Chondrocyte (in vitro differentiated cells): ENCODE data around the gene DNAJB6. TPM values are rescaled to one million over a fixed set of nuclear protein-coding genes. Genes with fewer than 3 reads are reported as not detected.
A peak's percentile ranks its signal among the peaks of the same experiment; 100 is the strongest.

Experiments
- DNase-seq: peaks from one replicate; pipeline ENCODE4 v3.0.0; 2021; ENCODE audit warnings: mixed read lengths, low spot score
- H3K27ac Mint-ChIP-seq: one replicate; pipeline ENCODE4 v1.8.0; 2021; ENCODE audit warnings: mild to moderate bottlenecking, moderate library complexity, mixed read lengths; ENCODE audit not compliant: unreplicated experiment
- H3K27me3 Mint-ChIP-seq: 2 replicates; pipeline ENCODE4 v1.8.0; 2021; ENCODE audit warnings: low read depth, mixed read lengths
- H3K36me3 Mint-ChIP-seq: 2 replicates; pipeline ENCODE4 v1.8.0; 2021; ENCODE audit warnings: low read depth, mixed read lengths
- H3K4me1 Mint-ChIP-seq: 2 replicates; pipeline ENCODE4 v1.8.0; 2021; ENCODE audit warnings: low read depth, mild to moderate bottlenecking, mixed read lengths
- H3K4me3 Mint-ChIP-seq: one replicate; pipeline ENCODE4 v1.8.0; 2021; ENCODE audit warnings: mild to moderate bottlenecking, moderate library complexity, mixed read lengths; ENCODE audit not compliant: unreplicated experiment
- H3K9me3 Mint-ChIP-seq: 2 replicates; pipeline ENCODE4 v1.8.0; 2021; ENCODE audit warnings: low read depth, mixed read lengths
- CTCF ChIP-seq: fragments of 200-600 bp; sonication (generic); IDR thresholded peaks from 2 replicates; pipeline ENCODE4 v1.5.0; 2021; ENCODE audit warnings: antibody characterized with exemption, mild to moderate bottlenecking, moderate library complexity
- long read RNA-seq: library from polyadenylated mRNA; stranded (forward); transcript quantifications from one replicate; pipeline ENCODE4 v2.0.0, GENCODE V29; 2021
- total RNA-seq: library from RNA; stranded (reverse); gene quantifications from 3 replicates; pipeline ENCODE4 v1.2.1, GENCODE V29; 2021

DNAJB6 gene
- 98.2 to 112 TPM (median 108 TPM) in 3 replicates for total RNA-seq
- long read RNA-seq, transcript DNAJB6-201 (10 exons, 2,527 nt): major isoform, 197 of 334 reads
- long read RNA-seq, transcript DNAJB6-209 (7 exons, 1,159 nt): minor isoform, 5 of 334 reads
- long read RNA-seq, transcript DNAJB6-204 (8 exons, 1,609 nt): minor isoform, 93 of 334 reads
- long read RNA-seq, partial matches to known transcripts: 11 of 334 reads
- long read RNA-seq, other reads (novel, unspliced or antisense): 27 of 334 reads

GRCh38 chr7:157336383-157337315, at the start of gene DNAJB6:
Gene DNAJB6, plus strand, starts transcription at chr7:157337004. Its CDS starts 21,569 bp downstream, at chr7:157358573.
- Mint-ChIP-seq H3K27me3 (no peaks in the 10 kb centered on the region), H3K9me3 (no peaks in the 10 kb centered on the region), H3K27ac (peak within 1 kb of the TSS; percentile 98), H3K4me1 (peaks cover 48% of the 10 kb centered on the region), H3K36me3 (no peaks in the 10 kb centered on the region), H3K4me3 (peak within 1 kb of the TSS; percentile 83)
- peak; percentile 36 for TF ChIP-seq CTCF
- DNase-seq: peak; percentile 95

GRCh38 chr7:157291404-157292080, 45.3 kb upstream of the DNAJB6 start:
- no peak for DNase-seq

GRCh38 chr7:157292258-157292657, 44.5 kb upstream of the DNAJB6 start:
- Mint-ChIP-seq H3K36me3 (no peaks in the 10 kb centered on the region), H3K4me3 (no peak overlapping the region), H3K27ac (no peak overlapping the region), H3K4me1 (peaks cover 5% of the 10 kb centered on the region), H3K27me3 (no peaks in the 10 kb centered on the region), H3K9me3 (peaks cover 7% of the 10 kb centered on the region)
- no peak for DNase-seq
- no peak for TF ChIP-seq CTCF

More at GRCh38 chr7:157291404-157292080, 45.3 kb upstream of the DNAJB6 start:
- peaks cover 5% of the 10 kb centered on the region for H3K4me1 Mint-ChIP-seq
- no peak overlapping the region for H3K27ac Mint-ChIP-seq
- H3K9me3 Mint-ChIP-seq: peaks cover 7% of the 10 kb centered on the region
- no peak for TF ChIP-seq CTCF
- H3K27me3 Mint-ChIP-seq: no peaks in the 10 kb centered on the region
- H3K36me3 Mint-ChIP-seq: no peaks in the 10 kb centered on the region
- H3K4me3 Mint-ChIP-seq: no peak overlapping the region

GRCh38 chr7:157292770-157293412, 43.9 kb upstream of the DNAJB6 start:
- TF ChIP-seq CTCF: no peak

More at GRCh38 chr7:157292770-157293412, 43.9 kb upstream of the DNAJB6 start:
- H3K4me1 Mint-ChIP-seq: peaks cover 5% of the 10 kb centered on the region
- H3K27me3 Mint-ChIP-seq: no peaks in the 10 kb centered on the region
- H3K27ac Mint-ChIP-seq: no peak overlapping the region
- DNase-seq: no peak
- peaks cover 7% of the 10 kb centered on the region for H3K9me3 Mint-ChIP-seq
- no peaks in the 10 kb centered on the region for H3K36me3 Mint-ChIP-seq
- no peak overlapping the region for H3K4me3 Mint-ChIP-seq
